ENCODE data around the gene ABCC8.

The ABCC8 gene

GRCh38 chr11:17519061-17519885 is 42.6 kb upstream of the ABCC8 start:
- no peak for DNase-seq (ENCODE audit: low read depth)
- H3K4me3 ChIP-seq (ENCODE audit: low read depth, low read length): no peak overlapping the region
- no peak for TF ChIP-seq CTCF (IDR thresholded peaks at IDR 0.05; ENCODE audit: low read depth, low read length, missing control alignments)

- no peak for DNase-seq (ENCODE audit: low read depth)
- no peak for TF ChIP-seq CTCF (IDR thresholded peaks at IDR 0.05; ENCODE audit: low read depth, low read length, missing control alignments)
- no peak overlapping the region for H3K4me3 ChIP-seq (ENCODE audit: low read depth, low read length)
Measured at GRCh38 chr11:17518366-17518765, 41.7 kb upstream of the ABCC8 start.

GRCh38 chr11:17517186-17517585 is 40.5 kb upstream of the ABCC8 start:
- TF ChIP-seq CTCF (IDR thresholded peaks at IDR 0.05; ENCODE audit: low read depth, low read length, missing control alignments): no peak
- no peak for DNase-seq (ENCODE audit: low read depth)
- H3K4me3 ChIP-seq (ENCODE audit: low read depth, low read length): no peak overlapping the region

- no peak for DNase-seq (ENCODE audit: low read depth)
- TF ChIP-seq CTCF (IDR thresholded peaks at IDR 0.05; ENCODE audit: low read depth, low read length, missing control alignments): no peak
- no peak overlapping the region for H3K4me3 ChIP-seq (ENCODE audit: low read depth, low read length)
Measured at GRCh38 chr11:17516551-17517150, 40.0 kb upstream of the ABCC8 start.

GRCh38 chr11:17515443-17516176 is 39.0 kb upstream of the ABCC8 start:
- H3K4me3 ChIP-seq (ENCODE audit: low read depth, low read length): no peak overlapping the region
- no peak for TF ChIP-seq CTCF (IDR thresholded peaks at IDR 0.05; ENCODE audit: low read depth, low read length, missing control alignments)
- DNase-seq (ENCODE audit: low read depth): no peak

GRCh38 chr11:17514476-17514875 is 37.8 kb upstream of the ABCC8 start:
- no peak overlapping the region for H3K4me3 ChIP-seq (ENCODE audit: low read depth, low read length)
- TF ChIP-seq CTCF (IDR thresholded peaks at IDR 0.05; ENCODE audit: low read depth, low read length, missing control alignments): no peak
- no peak for DNase-seq (ENCODE audit: low read depth)
